ENCODE results near the gene INO80E. TPM values are rescaled to one million over a fixed set of nuclear protein-coding genes. Genes with fewer than 3 reads are reported as not detected.

Gene INO80E
- total RNA-seq, 1 experiment from 2014 or later, result 89.8 TPM

GRCh38 chr16:29987371-29988085 is 8.5 kb upstream of the INO80E start:
- RAD21 ChIA-PET (ENCODE audit: low non-redundant PET in 1 of 2, low total read pairs in 2 of 2, uncharacterized antibody in 2 of 2, unreplicated experiment in 2 of 2), result interaction anchor here in 1 of 2 experiments (0.7 kb wide), 1 partner anchor 136 kb away, joined by 4 read pairs; no protein-coding TSS in a partner anchor
- no peak overlapping the region for H2AFZ ChIP-seq (ENCODE audit: low read depth, low read length, poor library complexity, severe bottlenecking)
- no peaks in the 10 kb centered on the region for H3K9me2 ChIP-seq (ENCODE audit: insufficient read depth)
- H3K9me3 ChIP-seq (ENCODE audit: control insufficient read depth in 1 of 2, insufficient read depth in 1 of 2, low read depth in 1 of 2, low read length in 2 of 2), result no peaks in the 10 kb centered on the region
- peaks cover 47 to 55% of the 10 kb centered on the region in 2 experiments for H3K36me3 ChIP-seq (ENCODE audit: control insufficient read depth in 1 of 2, insufficient read depth in 2 of 2, low read length in 2 of 2)
- H3K9ac ChIP-seq (ENCODE audit: low read length), result no peak overlapping the region
- H3K27me3 ChIP-seq (ENCODE audit: insufficient read depth, low read length), result no peaks in the 10 kb centered on the region
- no peaks in the 10 kb centered on the region for H3K4me1 ChIP-seq (ENCODE audit: control insufficient read depth in 1 of 2, insufficient read depth in 2 of 2, low read length in 2 of 2)
- no TSS peak for BruUV-seq (replicated peaks)
- H3K27ac ChIP-seq (ENCODE audit: low read depth, low read length), result no peak overlapping the region
- H3K79me2 ChIP-seq (ENCODE audit: insufficient read depth, low read length), result no peaks in the 10 kb centered on the region
- intact Hi-C loops (cut with micrococcal nuclease), result no loop called here
- DNase-seq (ENCODE audit: low read depth, low spot score) (no peak), ATAC-seq (no peak; the same call in 1 of the 2 replicates)
- CTCF ChIA-PET, result no interaction called here
- H4K20me1 ChIP-seq (ENCODE audit: insufficient read depth), result no peaks in the 10 kb centered on the region
- POLR2A ChIA-PET, result interaction anchor here (2.0 kb wide), 1 partner anchor 14 kb away, joined by 9 read pairs; the partner anchor contains the start of gene TAOK2
- no peak overlapping the region for H3K4me2 ChIP-seq (ENCODE audit: low read length)
- TF ChIP-seq RAD21 (IDR thresholded peaks at IDR 0.05; ENCODE audit: low read depth) (no peak), JUND (IDR thresholded peaks at IDR 0.05) (no peak), SRF (IDR thresholded peaks at IDR 0.05; ENCODE audit: low read depth) (no peak), REST (IDR thresholded peaks at IDR 0.05; ENCODE audit: low read depth) (no peak), CTCF (IDR thresholded peaks at IDR 0.05 in 2 of 3, conservative IDR thresholded peaks at IDR 0.05 in 1 of 3; ENCODE audit: borderline replicate concordance in 1 of 3, insufficient read depth in 1 of 3, low read depth in 2 of 3, low read length in 2 of 3) (no peak), POLR2AphosphoS5 (IDR thresholded peaks at IDR 0.05; ENCODE audit: low read depth, low read length) (no peak), EZH2 (IDR thresholded peaks at IDR 0.05) (no peak), EGR1 (IDR thresholded peaks at IDR 0.05; ENCODE audit: low read depth) (no peak), CEBPB (IDR thresholded peaks at IDR 0.05; ENCODE audit: low read depth) (no peak), FOSL1 (IDR thresholded peaks at IDR 0.05; ENCODE audit: low read depth) (no peak), MAX (IDR thresholded peaks at IDR 0.05) (no peak), ELF1 (IDR thresholded peaks at IDR 0.05; ENCODE audit: borderline replicate concordance, low read depth) (no peak), SIN3A (IDR thresholded peaks at IDR 0.05; ENCODE audit: low read depth) (no peak), TCF7L2 (IDR thresholded peaks at IDR 0.05; ENCODE audit: borderline replicate concordance, extremely low read depth, insufficient read depth, insufficient read length) (no peak), POLR2A (IDR thresholded peaks at IDR 0.05; ENCODE audit: borderline replicate concordance, extremely low read depth, insufficient read depth, insufficient read length) (no peak), EZH2phosphoT487 (IDR thresholded peaks at IDR 0.05; ENCODE audit: borderline replicate concordance) (no peak), SP1 (IDR thresholded peaks at IDR 0.05; ENCODE audit: low read depth) (no peak), ZFX (IDR thresholded peaks at IDR 0.05) (no peak), ATF3 (IDR thresholded peaks at IDR 0.05) (no peak)
- H3K4me3 ChIP-seq (replicated peaks in 1 of 2; ENCODE audit: low read depth in 1 of 2, low read length in 2 of 2), result no peak overlapping the region

Measured in HCT116 (cell line).